Natural killer cell (primary cell): ENCODE measurements around the gene PDIA2. TPM values are rescaled to one million over a fixed set of nuclear protein-coding genes. Genes with fewer than 3 reads are reported as not detected.
A peak's percentile ranks its signal among the peaks of the same experiment; 100 is the strongest.
"Not testable (repeated sequence)": the region's sequence is repeated elsewhere in the genome, so short reads cannot be mapped to it uniquely, and the experiment has no call there.

Experiments used
- ATAC-seq, 3 donors: fragments of 150-1000 bp in 2 of 3; fragments of 200-7000 bp in 1 of 3; cut with Tn5 transposase; 1 replicate in 1 of 3; 2 replicates in 2 of 3; pipeline ENCODE4 v1.10.0; 2021; ENCODE audit warnings: mild to moderate bottlenecking in 2 of 3, moderate library complexity in 2 of 3
- DNase-seq, 2 donors: peaks; one replicate each; pipeline versions ENCODE4 v3.0.0 to v3.0.0-alpha.2; 2013 to 2021; ENCODE audit warnings: mixed read lengths in 1 of 2
- H3K27ac ChIP-seq: one replicate; pipeline ENCODE4 v1.5.1; 2013; ENCODE audit warnings: mild to moderate bottlenecking, low read length
- H3K27me3 ChIP-seq: one replicate; pipeline ENCODE4 v1.6.1; 2013; ENCODE audit warnings: low read length; ENCODE audit not compliant: control insufficient read depth, insufficient read depth
- H3K36me3 ChIP-seq: one replicate; pipeline ENCODE4 v1.6.1; 2013; ENCODE audit warnings: low read length; ENCODE audit not compliant: control insufficient read depth, insufficient read depth
- H3K4me1 ChIP-seq: one replicate; pipeline ENCODE4 v1.6.1; 2013; ENCODE audit warnings: low read length; ENCODE audit not compliant: control insufficient read depth, insufficient read depth
- H3K4me3 ChIP-seq: one replicate; pipeline ENCODE4 v1.5.1; 2013; ENCODE audit warnings: low read length
- H3K9me3 ChIP-seq: one replicate; pipeline ENCODE4 v1.6.1; 2013; ENCODE audit warnings: low read length; ENCODE audit not compliant: control insufficient read depth, insufficient read depth
- H3K27ac Mint-ChIP-seq, 2 donors: one replicate each; pipeline ENCODE4 v1.8.0; 2022; ENCODE audit warnings: mild to moderate bottlenecking in 2 of 2, mixed read lengths in 2 of 2, moderate library complexity in 1 of 2
- H3K27me3 Mint-ChIP-seq, 2 donors: one replicate each; pipeline ENCODE4 v1.8.0; 2022; ENCODE audit warnings: low read depth in 2 of 2, mixed read lengths in 2 of 2
- H3K36me3 Mint-ChIP-seq: one replicate; pipeline ENCODE4 v1.8.0; 2022; ENCODE audit warnings: mixed read lengths
- H3K4me1 Mint-ChIP-seq, 2 donors: one replicate each; pipeline ENCODE4 v1.8.0; 2022; ENCODE audit warnings: mixed read lengths in 2 of 2
- H3K4me3 Mint-ChIP-seq: one replicate; pipeline ENCODE4 v1.8.0; 2022; ENCODE audit warnings: mild to moderate bottlenecking, moderate library complexity, mixed read lengths
- H3K9me3 Mint-ChIP-seq, 2 donors: one replicate each; pipeline ENCODE4 v1.8.0; 2022; ENCODE audit warnings: mixed read lengths in 2 of 2
- CTCF ChIP-seq: fragments of 200-600 bp; IDR thresholded peaks from one replicate; pipeline ENCODE4 v1.8.0; 2022; ENCODE audit warnings: antibody characterized with exemption
- WGBS: methylation state at CpG from one replicate; pipeline ENCODE4 v1.1.7; 2013; ENCODE audit warnings: missing lambda C conversion rate; ENCODE audit not compliant: insufficient coverage; 5-methylcytosine and 5-hydroxymethylcytosine counted together
- intact Hi-C: fragments of 100-400 bp; cut with micrococcal nuclease; formaldehyde crosslinking; loops from one replicate; pipeline ENCODE4 v1.14.2; 2022
- total RNA-seq, 4 donors: library from RNA; stranded (reverse); fragments of 120-200 nt in 1 of 4; gene quantifications; one replicate each; pipeline versions ENCODE4 v1.2.3 to v1.2.4, GENCODE V29; 2013 to 2022

The PDIA2 gene
- total RNA-seq, 3 donors from 2014 or later (not counting 1 experiment from before 2014, with no cell fraction given) = not detected

GRCh38 chr16:333406-334094 lies 50.6 kb downstream of the PDIA2 start:
- intact Hi-C loops = no loop called here
- Histone ChIP-seq H3K4me1 (peaks cover 70% of the 10 kb centered on the region), H3K36me3 (no peaks in the 10 kb centered on the region)

DNA sequence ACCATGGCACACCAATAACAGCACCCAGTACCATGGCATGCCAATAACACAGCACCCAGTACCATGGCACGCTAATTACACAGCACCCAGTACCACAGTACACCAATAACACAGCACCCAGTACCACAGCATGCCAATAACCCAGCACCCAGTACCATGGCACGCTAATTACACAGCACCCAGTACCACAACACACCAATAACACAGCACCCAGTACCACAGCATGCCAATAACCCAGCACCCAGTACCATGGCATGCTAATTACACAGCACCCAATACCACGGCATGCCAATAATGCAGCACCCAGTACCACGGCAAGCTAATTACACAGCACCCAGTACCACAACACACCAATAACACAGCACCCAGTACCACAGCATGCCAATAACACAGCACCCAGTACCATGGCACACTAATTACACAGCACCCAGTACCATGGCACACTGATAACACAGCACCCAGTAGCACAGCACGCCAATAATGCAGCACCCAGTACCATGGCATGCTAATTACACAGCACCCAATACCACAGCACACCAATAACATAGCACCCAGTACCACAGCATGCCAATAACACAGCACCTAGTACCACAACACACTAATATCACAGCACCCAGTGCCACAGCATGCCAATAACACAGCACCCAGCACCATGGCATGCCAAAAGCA lies 51.3 kb downstream of the PDIA2 start:
- H3K4me3 ChIP-seq, DNase-seq, H3K27me3 ChIP-seq, H3K9me3 Mint-ChIP-seq, H3K27me3 Mint-ChIP-seq, H3K9me3 ChIP-seq, intact Hi-C loops, H3K36me3 ChIP-seq, ATAC-seq, H3K27ac ChIP-seq, H3K36me3 Mint-ChIP-seq: not testable (repeated sequence)
- peaks cover 70% of the 10 kb centered on the region for H3K4me1 ChIP-seq
- peaks cover 76 to 77% of the 10 kb centered on the region in 2 donors for H3K4me1 Mint-ChIP-seq
- peak overlapping the region; percentile 85 to 89 for H3K27ac Mint-ChIP-seq
- WGBS = 94% methylated on average over 5 of the region's 5 CpGs
- peak overlapping the region; percentile 77 for H3K4me3 Mint-ChIP-seq

More at GRCh38 chr16:333406-334094, 50.6 kb downstream of the PDIA2 start:
- no peaks in the 10 kb centered on the region for H3K9me3 ChIP-seq
- Mint-ChIP-seq H3K27ac (peak overlapping the region; percentile 85 to 89), H3K27me3 (no peaks in the 10 kb centered on the region), H3K4me3 (peak overlapping the region; percentile 55), H3K36me3 (no peaks in the 10 kb centered on the region), H3K4me1 (peaks cover 73 to 76% of the 10 kb centered on the region in 2 donors), H3K9me3 (no peaks in the 10 kb centered on the region)
- DNase-seq (no peak), ATAC-seq (no peak)
- TF ChIP-seq CTCF = no peak
- H3K27me3 ChIP-seq = no peaks in the 10 kb centered on the region
- no peak overlapping the region for H3K4me3 ChIP-seq
- H3K27ac ChIP-seq = no peak overlapping the region
- 78% methylated on average over 5 of the region's 6 CpGs for WGBS

- H3K4me3 ChIP-seq, H3K9me3 Mint-ChIP-seq, H3K36me3 Mint-ChIP-seq, H3K27ac ChIP-seq, H3K27me3 ChIP-seq, H3K9me3 ChIP-seq, H3K36me3 ChIP-seq, intact Hi-C loops, DNase-seq, H3K27me3 Mint-ChIP-seq: not testable (repeated sequence)
- H3K27ac Mint-ChIP-seq = peak overlapping the region; percentile 85 to 89
- peak in 2 of 3 donors; percentile 18 to 31 for ATAC-seq
- 76% methylated on average over 9 of the region's 11 CpGs for WGBS
- H3K4me1 Mint-ChIP-seq = peaks cover 80 to 81% of the 10 kb centered on the region in 2 donors
- peaks cover 74% of the 10 kb centered on the region for H3K4me1 ChIP-seq
- peak overlapping the region; percentile 77 for H3K4me3 Mint-ChIP-seq
Measured at GRCh38 chr16:334861-335632, 52.1 kb downstream of the PDIA2 start.

- no peak overlapping the region for H3K4me3 ChIP-seq
- intact Hi-C loops = no loop called here
- H3K27me3 Mint-ChIP-seq = no peaks in the 10 kb centered on the region
- no peaks in the 10 kb centered on the region for H3K9me3 ChIP-seq
- peak overlapping the region; percentile 32 for H3K27ac ChIP-seq
- H3K27ac Mint-ChIP-seq = peak overlapping the region; percentile 85 to 89
- H3K36me3 Mint-ChIP-seq = no peaks in the 10 kb centered on the region
- 60% methylated on average over 11 of the region's 11 CpGs for WGBS
- no peaks in the 10 kb centered on the region for H3K36me3 ChIP-seq
- peaks cover 77 to 78% of the 10 kb centered on the region in 2 donors for H3K4me1 Mint-ChIP-seq
- TF ChIP-seq CTCF = no peak
- peaks cover 77% of the 10 kb centered on the region for H3K4me1 ChIP-seq
- peak overlapping the region; percentile 77 for H3K4me3 Mint-ChIP-seq
- H3K9me3 Mint-ChIP-seq = no peaks in the 10 kb centered on the region
- peak in 1 of 3 donors; percentile 10 for ATAC-seq
- DNase-seq = no peak
- no peaks in the 10 kb centered on the region for H3K27me3 ChIP-seq
Measured at GRCh38 chr16:336269-336668, 53.3 kb downstream of the PDIA2 start.

Other genes with a start within 250 kb of the PDIA2 start
- gene POLR3K, start 229.6 kb upstream of the PDIA2 start, total RNA-seq = 10 to 100 TPM; 10.6 to 14.6 (median 11.3) TPM
- 10 to 100 TPM in 2 of 3 donors, 1 to 10 TPM in 1; 6.4 to 13.4 (median 13.2) TPM for gene SNRNP25, start 229.3 kb upstream of the PDIA2 start, total RNA-seq
- gene RHBDF1, start 210.5 kb upstream of the PDIA2 start, total RNA-seq = 1 to 10 TPM in 1 of 3 donors, under 1 TPM in 2; 0.26 to 1.1 (median 0.78) TPM
- gene MPG, start 204.9 kb upstream of the PDIA2 start, total RNA-seq = 10 to 100 TPM; 29.9 to 34.3 (median 31.5) TPM
- gene NPRL3, start 144.5 kb upstream of the PDIA2 start, total RNA-seq = 10 to 100 TPM; 44.8 to 62.1 (median 55.7) TPM
- not detected for gene HBZ, start 130.5 kb upstream of the PDIA2 start, total RNA-seq
- not detected for gene HBM, start 117.2 kb upstream of the PDIA2 start, total RNA-seq
- gene HBA2, start 110.3 kb upstream of the PDIA2 start, total RNA-seq = 1 to 10 TPM in 2 of 3 donors, not detected in 1; 3.2 to 9.9 TPM
- gene HBA1, start 106.5 kb upstream of the PDIA2 start, total RNA-seq = 10 to 100 TPM in 1 of 3 donors, not detected in 2; 16.9 TPM
- 1 to 10 TPM in 2 of 3 donors, not detected in 1; 1.0 to 2.0 TPM for gene HBQ1, start 102.7 kb upstream of the PDIA2 start, total RNA-seq
- gene LUC7L, start 53.7 kb upstream of the PDIA2 start, total RNA-seq = 100 to 1,000 TPM; 129 to 168 (median 153) TPM
- 10 to 100 TPM; 32.4 to 42.6 (median 40.7) TPM for gene FAM234A, start 48.3 kb upstream of the PDIA2 start, total RNA-seq
- under 1 TPM in 1 of 3 donors, not detected in 2; 0.25 TPM for gene RGS11, start 7.2 kb upstream of the PDIA2 start, total RNA-seq
- 1 to 10 TPM in 1 of 3 donors, under 1 TPM in 1, not detected in 1; 0.49 to 1.4 TPM for gene ARHGDIG, start 2.6 kb upstream of the PDIA2 start, total RNA-seq
- 100 to 1,000 TPM; 100 to 122 (median 106) TPM for gene AXIN1, start 69.6 kb downstream of the PDIA2 start, total RNA-seq
- 10 to 100 TPM; 33.9 to 38.9 (median 37.5) TPM for gene MRPL28, start 87.4 kb downstream of the PDIA2 start, total RNA-seq
- gene PGAP6, start 98.8 kb downstream of the PDIA2 start, total RNA-seq = 10 to 100 TPM; 48.0 to 66.7 (median 54.2) TPM
- gene NME4, start 114.0 kb downstream of the PDIA2 start, total RNA-seq = 10 to 100 TPM; 10.7 to 27.4 (median 25.4) TPM
- 10 to 100 TPM in 2 of 3 donors, 1 to 10 TPM in 1; 9.5 to 13.0 (median 12.9) TPM for gene DECR2, start 118.7 kb downstream of the PDIA2 start, total RNA-seq
- 10 to 100 TPM; 51.0 to 61.2 (median 55.3) TPM for gene RAB11FIP3, start 142.5 kb downstream of the PDIA2 start, total RNA-seq
- 100 to 1,000 TPM; 151 to 275 (median 186) TPM for gene CAPN15, start 244.5 kb downstream of the PDIA2 start, total RNA-seq